HG02642 (cell line): ENCODE measurements around the gene PINK1.

ENCODE experiments used
- ATAC-seq: cut with Tn5 transposase; IDR thresholded peaks from one replicate; pipeline ENCODE4 v1.9.1; 2021; ENCODE audit warnings: mild to moderate bottlenecking; ENCODE audit not compliant: unreplicated experiment, poor library complexity

Gene PINK1

DNA sequence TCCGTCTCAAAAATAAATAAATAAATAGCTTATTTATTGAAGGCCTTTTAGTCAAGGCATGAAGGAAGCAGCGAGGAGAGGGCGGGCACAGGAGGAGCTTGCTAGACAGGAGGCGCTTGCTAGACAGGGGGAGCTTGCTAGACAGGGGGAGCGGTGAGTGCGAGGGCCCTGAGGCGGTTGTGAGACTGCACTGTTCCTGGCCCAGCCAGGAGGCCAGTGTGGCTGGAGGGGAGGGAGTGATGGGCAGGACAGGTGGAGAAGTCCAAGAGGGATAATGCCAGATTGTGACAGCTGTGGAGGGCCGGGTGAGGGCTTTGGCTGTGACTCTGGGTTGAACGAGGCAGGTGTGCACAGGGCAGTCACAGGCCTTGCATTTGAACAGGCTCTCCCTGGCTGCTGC, 66.3 kb downstream of the PINK1 start:
- ATAC-seq, result no peak

DNA sequence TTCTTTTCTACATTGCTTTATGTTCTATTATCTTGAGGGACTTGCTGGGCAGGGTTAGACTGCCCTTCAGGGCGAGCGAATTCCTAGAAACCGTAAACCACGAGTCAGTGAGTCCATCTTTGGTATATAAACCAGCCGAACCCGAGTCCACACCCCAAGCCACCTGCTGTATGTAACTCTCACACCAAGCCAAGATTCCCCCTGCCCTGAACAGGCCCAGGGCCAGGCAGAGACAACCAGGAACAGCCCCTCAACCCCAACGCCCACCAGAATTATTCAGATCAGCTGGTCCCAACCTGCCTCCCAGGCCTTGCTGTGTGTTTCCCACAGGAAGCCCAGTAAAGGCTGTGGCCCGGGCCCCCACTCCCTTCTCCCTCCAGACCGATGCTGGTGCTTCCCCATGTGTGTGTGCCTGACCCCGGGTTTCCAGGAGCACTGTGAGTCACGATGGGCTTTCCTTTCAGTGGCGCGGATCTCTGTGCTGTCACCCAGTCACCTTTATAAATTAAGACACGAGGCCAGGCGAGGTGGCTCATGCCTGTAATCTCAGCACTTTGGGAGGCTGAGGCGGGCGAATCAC, 67.5 kb downstream of the PINK1 start:
- ATAC-seq, result no peak
